ENCODE data around the gene TOP3B. TPM values are rescaled to one million over a fixed set of nuclear protein-coding genes. Genes with fewer than 3 reads are reported as not detected.
A peak's percentile ranks its signal among the peaks of the same experiment; 100 is the strongest.

Gene TOP3B
- total and polyA plus RNA-seq, 9 of the 15 experiments (the other 6 are each of a cell fraction or from before 2014, with no cell fraction given) = 3.0 to 188 (median 112) TPM

- TF ChIP-seq MITF (IDR thresholded peaks at IDR 0.05) = no peak
- 0 out of 2 replicates have a peak, but pooled peaks have one; percentile 7 for TF ChIP-seq SPI1 (IDR thresholded peaks at IDR 0.05; ENCODE audit: borderline replicate concordance, low read depth, low read length)
- TF ChIP-seq PHTF2 (CRISPR knock-in tag; IDR thresholded peaks at IDR 0.05) = 0 out of 2 replicates have a peak, but pooled peaks have one; percentile 20
- TF ChIP-seq SMAD4 (CRISPR knock-in tag; conservative IDR thresholded peaks at IDR 0.05) = no peak
- TF ChIP-seq POLR2B (IDR thresholded peaks at IDR 0.05; ENCODE audit: low read depth, partially characterized antibody) = peak; percentile 50
- no peak for TF ChIP-seq CEBPB (tag; IDR thresholded peaks at IDR 0.05)
- TF ChIP-seq, protein P1, sequence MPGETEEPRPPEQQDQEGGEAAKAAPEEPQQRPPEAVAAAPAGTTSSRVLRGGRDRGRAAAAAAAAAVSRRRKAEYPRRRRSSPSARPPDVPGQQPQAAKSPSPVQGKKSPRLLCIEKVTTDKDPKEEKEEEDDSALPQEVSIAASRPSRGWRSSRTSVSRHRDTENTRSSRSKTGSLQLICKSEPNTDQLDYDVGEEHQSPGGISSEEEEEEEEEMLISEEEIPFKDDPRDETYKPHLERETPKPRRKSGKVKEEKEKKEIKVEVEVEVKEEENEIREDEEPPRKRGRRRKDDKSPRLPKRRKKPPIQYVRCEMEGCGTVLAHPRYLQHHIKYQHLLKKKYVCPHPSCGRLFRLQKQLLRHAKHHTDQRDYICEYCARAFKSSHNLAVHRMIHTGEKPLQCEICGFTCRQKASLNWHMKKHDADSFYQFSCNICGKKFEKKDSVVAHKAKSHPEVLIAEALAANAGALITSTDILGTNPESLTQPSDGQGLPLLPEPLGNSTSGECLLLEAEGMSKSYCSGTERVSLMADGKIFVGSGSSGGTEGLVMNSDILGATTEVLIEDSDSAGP (CRISPR knock-in tag; IDR thresholded peaks at IDR 0.05) = peak; percentile 32; the same call in 1 of the 2 replicates
- no peak for TF ChIP-seq KAT8 (IDR thresholded peaks at IDR 0.05; ENCODE audit: low read depth)
- no peak; the same call in 1 of the 2 replicates for TF ChIP-seq ETS1 (conservative IDR thresholded peaks at IDR 0.05; ENCODE audit: control insufficient read depth, low read depth, low read length)
- TF ChIP-seq, protein P2, sequence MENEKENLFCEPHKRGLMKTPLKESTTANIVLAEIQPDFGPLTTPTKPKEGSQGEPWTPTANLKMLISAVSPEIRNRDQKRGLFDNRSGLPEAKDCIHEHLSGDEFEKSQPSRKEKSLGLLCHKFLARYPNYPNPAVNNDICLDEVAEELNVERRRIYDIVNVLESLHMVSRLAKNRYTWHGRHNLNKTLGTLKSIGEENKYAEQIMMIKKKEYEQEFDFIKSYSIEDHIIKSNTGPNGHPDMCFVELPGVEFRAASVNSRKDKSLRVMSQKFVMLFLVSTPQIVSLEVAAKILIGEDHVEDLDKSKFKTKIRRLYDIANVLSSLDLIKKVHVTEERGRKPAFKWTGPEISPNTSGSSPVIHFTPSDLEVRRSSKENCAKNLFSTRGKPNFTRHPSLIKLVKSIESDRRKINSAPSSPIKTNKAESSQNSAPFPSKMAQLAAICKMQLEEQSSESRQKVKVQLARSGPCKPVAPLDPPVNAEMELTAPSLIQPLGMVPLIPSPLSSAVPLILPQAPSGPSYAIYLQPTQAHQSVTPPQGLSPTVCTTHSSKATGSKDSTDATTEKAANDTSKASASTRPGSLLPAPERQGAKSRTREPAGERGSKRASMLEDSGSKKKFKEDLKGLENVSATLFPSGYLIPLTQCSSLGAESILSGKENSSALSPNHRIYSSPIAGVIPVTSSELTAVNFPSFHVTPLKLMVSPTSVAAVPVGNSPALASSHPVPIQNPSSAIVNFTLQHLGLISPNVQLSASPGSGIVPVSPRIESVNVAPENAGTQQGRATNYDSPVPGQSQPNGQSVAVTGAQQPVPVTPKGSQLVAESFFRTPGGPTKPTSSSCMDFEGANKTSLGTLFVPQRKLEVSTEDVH (IDR thresholded peaks at IDR 0.05; ENCODE audit: low read depth, partially characterized antibody) = peak; percentile 28
- no peak for TF ChIP-seq SRSF7 (optimal IDR thresholded peaks at IDR 0.05; ENCODE audit: low read depth, low read length)
- TF ChIP-seq ZNF668 (CRISPR knock-in tag; IDR thresholded peaks at IDR 0.05) = no peak
- TF ChIP-seq FOXK1 (CRISPR knock-in tag; IDR thresholded peaks at IDR 0.05; ENCODE audit: borderline replicate concordance) = no peak
- TF ChIP-seq, protein P3, sequence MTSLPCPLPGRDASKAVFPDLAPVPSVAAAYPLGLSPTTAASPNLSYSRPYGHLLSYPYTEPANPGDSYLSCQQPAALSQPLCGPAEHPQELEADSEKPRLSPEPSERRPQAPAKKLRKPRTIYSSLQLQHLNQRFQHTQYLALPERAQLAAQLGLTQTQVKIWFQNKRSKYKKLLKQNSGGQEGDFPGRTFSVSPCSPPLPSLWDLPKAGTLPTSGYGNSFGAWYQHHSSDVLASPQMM (CRISPR knock-in tag; IDR thresholded peaks at IDR 0.05) = 0 out of 2 replicates have a peak, but pooled peaks have one; percentile 25
- TF ChIP-seq, protein P4, sequence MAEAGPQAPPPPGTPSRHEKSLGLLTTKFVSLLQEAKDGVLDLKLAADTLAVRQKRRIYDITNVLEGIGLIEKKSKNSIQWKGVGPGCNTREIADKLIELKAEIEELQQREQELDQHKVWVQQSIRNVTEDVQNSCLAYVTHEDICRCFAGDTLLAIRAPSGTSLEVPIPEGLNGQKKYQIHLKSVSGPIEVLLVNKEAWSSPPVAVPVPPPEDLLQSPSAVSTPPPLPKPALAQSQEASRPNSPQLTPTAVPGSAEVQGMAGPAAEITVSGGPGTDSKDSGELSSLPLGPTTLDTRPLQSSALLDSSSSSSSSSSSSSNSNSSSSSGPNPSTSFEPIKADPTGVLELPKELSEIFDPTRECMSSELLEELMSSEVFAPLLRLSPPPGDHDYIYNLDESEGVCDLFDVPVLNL (CRISPR knock-in tag; IDR thresholded peaks at IDR 0.05; ENCODE audit: low read depth) = peak; percentile 51; the same call in 1 of the 2 replicates
- no peak for TF ChIP-seq POLR2AphosphoS2 (IDR thresholded peaks at IDR 0.05; ENCODE audit: low read length)
- TF ChIP-seq CHCHD3 (CRISPR knock-in tag; IDR thresholded peaks at IDR 0.05) = peak; percentile 70; the same call in 1 of the 2 replicates
Observed at GRCh38 chr22:21919526-21920307, 62.9 kb downstream of the TOP3B start (continued).
